IgD-negative memory B cell (primary cell): ENCODE data around the gene ATP13A4. TPM values are rescaled to one million over a fixed set of nuclear protein-coding genes. Genes with fewer than 3 reads are reported as not detected.

Source experiments
- H3K27ac Mint-ChIP-seq, 3 donors: one replicate each; pipeline ENCODE4 v1.8.0; 2020 to 2022; ENCODE audit warnings: mild to moderate bottlenecking in 3 of 3, mixed read lengths in 3 of 3, moderate library complexity in 1 of 3
- H3K27me3 Mint-ChIP-seq: one replicate; pipeline ENCODE4 v1.8.0; 2021; ENCODE audit warnings: mixed read lengths
- H3K36me3 Mint-ChIP-seq: one replicate; pipeline ENCODE4 v1.8.0; 2020; ENCODE audit warnings: mild to moderate bottlenecking, mixed read lengths
- H3K4me1 Mint-ChIP-seq, 3 donors: one replicate each; pipeline ENCODE4 v1.8.0; 2020 to 2022; ENCODE audit warnings: mixed read lengths in 3 of 3, mild to moderate bottlenecking in 1 of 3
- H3K4me3 Mint-ChIP-seq, 4 donors: one replicate each; pipeline ENCODE4 v1.8.0; 2020 to 2022; ENCODE audit warnings: mild to moderate bottlenecking in 4 of 4, mixed read lengths in 4 of 4, moderate library complexity in 3 of 4
- H3K9me3 Mint-ChIP-seq, 3 donors: one replicate each; pipeline ENCODE4 v1.8.0; 2020 to 2021; ENCODE audit warnings: mixed read lengths in 3 of 3, mild to moderate bottlenecking in 1 of 3
- polyA plus RNA-seq: library from polyadenylated mRNA; unstranded; fragments of 300-500 nt; fragmentation: Illumina TruSeq; gene quantifications from one replicate; pipeline ENCODE4 v1.2.3, GENCODE V29; 2021

Gene ATP13A4
- polyA plus RNA-seq, 1 donor from 2014 or later = 0.85 TPM

- Mint-ChIP-seq H3K4me1 (peaks cover 2 to 4% (median 4%) of the 10 kb centered on the region in 3 donors), H3K27me3 (peaks cover 4% of the 10 kb centered on the region), H3K36me3 (peaks cover 2% of the 10 kb centered on the region), H3K4me3 (peak overlapping the region in 1 of 4 donors; percentile 46), H3K27ac (no peak overlapping the region), H3K9me3 (peaks cover 0 to 2% (median 0%) of the 10 kb centered on the region in 3 donors)
These were observed 181.9 kb downstream of the ATP13A4 start for GRCh38 chr3:193372783-193373182.

GRCh38 chr3:193367868-193368267, 186.8 kb downstream of the ATP13A4 start:
- Mint-ChIP-seq H3K4me3 (no peak overlapping the region), H3K9me3 (no peaks in the 10 kb centered on the region), H3K27ac (no peak overlapping the region), H3K4me1 (peaks cover 2 to 3% (median 2%) of the 10 kb centered on the region in 3 donors), H3K36me3 (no peaks in the 10 kb centered on the region), H3K27me3 (peaks cover 7% of the 10 kb centered on the region)

- no peaks in the 10 kb centered on the region for H3K36me3 Mint-ChIP-seq
- no peak overlapping the region for H3K4me3 Mint-ChIP-seq
- no peak overlapping the region for H3K27ac Mint-ChIP-seq
- H3K4me1 Mint-ChIP-seq = peaks cover 0 to 1% (median 0%) of the 10 kb centered on the region in 3 donors
- H3K9me3 Mint-ChIP-seq = peaks cover 0 to 2% (median 0%) of the 10 kb centered on the region in 3 donors
- H3K27me3 Mint-ChIP-seq = peaks cover 4% of the 10 kb centered on the region
These were observed 197.4 kb downstream of the ATP13A4 start for GRCh38 chr3:193357291-193357690.

- Mint-ChIP-seq H3K4me3 (no peak overlapping the region), H3K36me3 (no peaks in the 10 kb centered on the region), H3K27me3 (peaks cover 6% of the 10 kb centered on the region), H3K9me3 (no peaks in the 10 kb centered on the region), H3K4me1 (peaks cover 0 to 1% (median 0%) of the 10 kb centered on the region in 3 donors), H3K27ac (no peak overlapping the region)
These were observed 200.3 kb downstream of the ATP13A4 start for GRCh38 chr3:193354423-193354822.

Other genes with a start within 250 kb of the ATP13A4 start
- gene ATP13A5, start 176.1 kb downstream of the ATP13A4 start, polyA plus RNA-seq = not detected
- gene OPA1, start 38.3 kb upstream of the ATP13A4 start, polyA plus RNA-seq = 22.0 TPM